HEK293 (cell line): ENCODE measurements around the gene ZSCAN16.
A peak's percentile ranks its signal among the peaks of the same experiment; 100 is the strongest.

ENCODE experiments used
- ELK4 ChIP-seq: IDR thresholded peaks from 2 replicates; pipeline ENCODE4 v1.6.1; 2011; ENCODE audit warnings: mild to moderate bottlenecking, low read depth, low read length, borderline replicate concordance
- FEZF1 ChIP-seq: fragments of 450-650 bp; formaldehyde crosslinking; IDR thresholded peaks from 2 replicates; pipeline ENCODE4 v1.5.1; 2016; ENCODE audit warnings: missing biosample characterization, missing genetic modification characterization
- GLIS2 ChIP-seq: fragments of 450-650 bp; formaldehyde crosslinking; IDR thresholded peaks from 2 replicates; pipeline ENCODE4 v1.5.1; 2016; ENCODE audit warnings: missing biosample characterization, missing genetic modification characterization
- IKZF3 ChIP-seq: fragments of 450-650 bp; IDR thresholded peaks from 2 replicates; pipeline ENCODE4 v1.5.0; 2018; ENCODE audit warnings: missing biosample characterization, mild to moderate bottlenecking, missing genetic modification characterization, moderate library complexity
- KLF9 ChIP-seq: fragments of 450-650 bp; formaldehyde crosslinking; IDR thresholded peaks from 2 replicates; pipeline ENCODE4 v1.5.1; 2016; ENCODE audit warnings: missing biosample characterization, missing genetic modification characterization, low read depth
- PATZ1 ChIP-seq: fragments of 450-650 bp; formaldehyde crosslinking; IDR thresholded peaks from 2 replicates; pipeline ENCODE4 v1.5.1; 2016; ENCODE audit warnings: missing biosample characterization, missing genetic modification characterization
- PRDM6 ChIP-seq: fragments of 450-650 bp; formaldehyde crosslinking; IDR thresholded peaks from 2 replicates; pipeline ENCODE4 v1.5.1; 2017; ENCODE audit warnings: missing biosample characterization, missing genetic modification characterization
- SP7 ChIP-seq: fragments of 450-650 bp; formaldehyde crosslinking; IDR thresholded peaks from 2 replicates; pipeline ENCODE4 v1.5.1; 2016; ENCODE audit warnings: missing biosample characterization, missing genetic modification characterization
- YY1 ChIP-seq: fragments of 450-650 bp; formaldehyde crosslinking; IDR thresholded peaks from 2 replicates; pipeline ENCODE4 v1.5.1; 2018; ENCODE audit warnings: missing biosample characterization, missing genetic modification characterization
- ZBTB10 ChIP-seq: fragments of 450-650 bp; formaldehyde crosslinking; IDR thresholded peaks from 2 replicates; pipeline ENCODE4 v1.5.1; 2016; ENCODE audit warnings: missing biosample characterization, missing genetic modification characterization
- ZBTB48 ChIP-seq: fragments of 450-650 bp; formaldehyde crosslinking; IDR thresholded peaks from 2 replicates; pipeline ENCODE4 v1.5.1; 2016; ENCODE audit warnings: missing biosample characterization, missing genetic modification characterization
- ZBTB8A ChIP-seq: fragments of 450-650 bp; formaldehyde crosslinking; IDR thresholded peaks from 2 replicates; pipeline ENCODE4 v1.5.1; 2016; ENCODE audit warnings: missing biosample characterization, missing genetic modification characterization
- ZFP69B ChIP-seq: fragments of 450-650 bp; formaldehyde crosslinking; IDR thresholded peaks from 2 replicates; pipeline ENCODE4 v1.5.1; 2016; ENCODE audit warnings: missing biosample characterization, missing genetic modification characterization
- ZNF169 ChIP-seq: fragments of 450-650 bp; formaldehyde crosslinking; IDR thresholded peaks from 2 replicates; pipeline ENCODE4 v1.5.1; 2016; ENCODE audit warnings: missing biosample characterization, missing genetic modification characterization
- ZNF23 ChIP-seq: fragments of 450-650 bp; formaldehyde crosslinking; IDR thresholded peaks from 2 replicates; pipeline ENCODE4 v1.5.1; 2016; ENCODE audit warnings: missing biosample characterization, missing genetic modification characterization, borderline replicate concordance
- ZNF274 ChIP-seq, 2 experiments: fragments of 200-500 bp in 1 of 2; fragments of 450-650 bp in 1 of 2; sonication (Bioruptor generic) in 1 of 2; formaldehyde crosslinking in 1 of 2; IDR thresholded peaks; 2 replicates each; pipeline versions ENCODE4 v1.5.1 to v1.6.1; 2014 to 2016; ENCODE audit warnings: borderline replicate concordance in 1 of 2, inconsistent platforms in 1 of 2, low read length in 1 of 2, missing biosample characterization in 1 of 2, missing genetic modification characterization in 1 of 2
- ZNF335 ChIP-seq: fragments of 450-650 bp; formaldehyde crosslinking; conservative IDR thresholded peaks from 2 replicates; pipeline ENCODE4 v1.5.1; 2016; ENCODE audit warnings: missing biosample characterization, missing genetic modification characterization
- ZNF366 ChIP-seq: fragments of 450-650 bp; formaldehyde crosslinking; conservative IDR thresholded peaks from 2 replicates; pipeline ENCODE4 v1.5.1; 2016; ENCODE audit warnings: missing biosample characterization, missing genetic modification characterization
- ZNF394 ChIP-seq: fragments of 450-650 bp; formaldehyde crosslinking; IDR thresholded peaks from 2 replicates; pipeline ENCODE4 v1.5.1; 2016; ENCODE audit warnings: missing biosample characterization, missing genetic modification characterization, mild to moderate bottlenecking, moderate library complexity, borderline replicate concordance
- ZNF473 ChIP-seq: fragments of 450-650 bp; formaldehyde crosslinking; IDR thresholded peaks from 2 replicates; pipeline ENCODE4 v1.5.1; 2017; ENCODE audit warnings: missing biosample characterization, missing genetic modification characterization
- ZNF513 ChIP-seq: fragments of 450-650 bp; IDR thresholded peaks from 2 replicates; pipeline ENCODE4 v1.5.1; 2018; ENCODE audit warnings: missing biosample characterization, missing genetic modification characterization
- ZNF548 ChIP-seq: fragments of 450-650 bp; formaldehyde crosslinking; IDR thresholded peaks from 2 replicates; pipeline ENCODE4 v1.5.1; 2016; ENCODE audit warnings: missing biosample characterization, missing genetic modification characterization
- ZNF623 ChIP-seq: fragments of 450-650 bp; formaldehyde crosslinking; IDR thresholded peaks from 2 replicates; pipeline ENCODE4 v1.5.1; 2016; ENCODE audit warnings: missing biosample characterization, missing genetic modification characterization
- ZNF629 ChIP-seq: fragments of 450-650 bp; formaldehyde crosslinking; IDR thresholded peaks from 2 replicates; pipeline ENCODE4 v1.5.1; 2017; ENCODE audit warnings: missing biosample characterization, missing genetic modification characterization
- ZNF654 ChIP-seq: fragments of 450-650 bp; formaldehyde crosslinking; IDR thresholded peaks from 2 replicates; pipeline ENCODE4 v1.5.1; 2016; ENCODE audit warnings: low read depth, missing biosample characterization, missing genetic modification characterization
- ZNF777 ChIP-seq: fragments of 450-650 bp; formaldehyde crosslinking; IDR thresholded peaks from 2 replicates; pipeline ENCODE4 v1.5.1; 2017; ENCODE audit warnings: missing biosample characterization, missing genetic modification characterization, borderline replicate concordance
- ZSCAN4 ChIP-seq: fragments of 450-650 bp; formaldehyde crosslinking; IDR thresholded peaks from 2 replicates; pipeline ENCODE4 v1.5.1; 2017; ENCODE audit warnings: missing biosample characterization, missing genetic modification characterization
- ZXDB ChIP-seq: fragments of 450-650 bp; formaldehyde crosslinking; IDR thresholded peaks from 2 replicates; pipeline ENCODE4 v1.5.1; 2016; ENCODE audit warnings: missing biosample characterization, missing genetic modification characterization

Gene ZSCAN16

GRCh38 chr6:28141500-28142329 is 17.3 kb downstream of the ZSCAN16 start, which contains the start of gene ZKSCAN8 (continued):
- TF ChIP-seq ZNF274 (IDR thresholded peaks at IDR 0.05; ENCODE audit: low read length) (no peak), ZNF274 (tag by site-specific recombination; IDR thresholded peaks at IDR 0.05; ENCODE audit: borderline replicate concordance) (no peak), ZFP69B (tag by site-specific recombination) (peak; percentile 22; the same call in 1 of the 2 replicates), ZSCAN4 (tag by site-specific recombination) (peak; percentile 20; the same call in 1 of the 2 replicates), PATZ1 (tag by site-specific recombination) (peak; percentile 68), KLF9 (tag by site-specific recombination) (peak; percentile 93), PRDM6 (no peak), ZBTB8A (tag by site-specific recombination) (peak; percentile 40), FEZF1 (tag by site-specific recombination) (no peak), ZNF335 (tag by site-specific recombination) (peak; percentile 100), ZNF629 (tag by site-specific recombination) (peak; percentile 71), ZNF548 (tag by site-specific recombination) (no peak), ZNF623 (tag by site-specific recombination) (no peak), ZBTB48 (tag by site-specific recombination) (peak; percentile 71; the same call in 1 of the 2 replicates), SP7 (tag by site-specific recombination) (peak; percentile 76), ZBTB10 (tag by site-specific recombination) (peak; percentile 79), ZNF394 (0 out of 2 replicates have a peak, but pooled peaks have one; percentile 58), ZNF654 (tag by site-specific recombination) (no peak; the same call in 1 of the 2 replicates), ELK4 (0 out of 2 replicates have a peak, but pooled peaks have one; percentile 53), IKZF3 (tag by site-specific recombination) (peak; percentile 72; the same call in 1 of the 2 replicates), ZNF473 (tag by site-specific recombination) (no peak), GLIS2 (peak; percentile 83), ZNF169 (no peak), ZNF777 (peak; percentile 26; the same call in 1 of the 2 replicates), ZNF513 (tag by site-specific recombination) (no peak), ZNF23 (tag by site-specific recombination) (no peak), ZNF366 (tag by site-specific recombination) (0 out of 2 replicates have a peak, but pooled peaks have one; percentile 23), YY1 (peak; percentile 52), ZXDB (tag by site-specific recombination) (peak; percentile 87; the same call in 1 of the 2 replicates)
